HG02763 (cell line): ENCODE measurements around the gene PGBD5.

ENCODE experiments used
- ATAC-seq: cut with Tn5 transposase; IDR thresholded peaks from one replicate; pipeline ENCODE4 v1.9.1; 2021; ENCODE audit warnings: mild to moderate bottlenecking, moderate library complexity; ENCODE audit not compliant: unreplicated experiment

The PGBD5 gene

DNA sequence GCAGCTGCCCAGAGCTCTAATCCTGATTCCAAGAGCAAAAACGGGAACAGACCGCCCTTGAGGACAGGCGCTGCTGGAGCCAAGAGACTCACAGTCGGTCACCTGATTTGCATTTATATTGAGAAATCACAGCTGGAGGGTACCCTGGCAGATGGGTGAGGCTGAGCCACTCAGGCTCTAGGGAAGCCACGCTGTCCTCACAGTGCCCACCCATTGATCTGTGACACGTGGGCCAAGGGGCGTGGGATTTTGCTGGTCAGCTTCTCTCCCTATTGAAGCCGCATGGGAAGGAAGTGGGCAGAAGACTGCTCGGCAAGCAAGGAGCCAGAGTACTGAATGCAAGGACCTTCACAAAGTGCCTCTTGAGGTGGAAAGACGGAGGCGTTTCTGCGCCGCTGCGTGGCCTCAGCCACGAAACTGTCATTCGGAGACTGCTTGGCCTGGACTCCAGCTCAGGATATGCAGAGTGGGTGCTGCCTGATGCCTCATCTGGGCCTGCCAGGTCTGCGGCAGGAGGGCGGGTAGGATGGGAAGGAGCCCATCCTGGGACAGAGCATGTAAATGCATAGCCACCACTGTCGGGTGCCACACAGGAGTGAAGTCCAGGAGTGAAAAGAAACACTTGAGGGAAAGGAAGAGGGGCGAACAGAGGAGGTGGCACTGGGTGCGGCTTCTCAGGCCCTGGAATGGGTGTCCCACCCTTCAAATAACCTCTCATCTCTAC, 139.8 kb downstream of the PGBD5 start:
- ATAC-seq: no peak

GRCh38 chr1:230285351-230285750, 140.8 kb downstream of the PGBD5 start:
- ATAC-seq: no peak

DNA sequence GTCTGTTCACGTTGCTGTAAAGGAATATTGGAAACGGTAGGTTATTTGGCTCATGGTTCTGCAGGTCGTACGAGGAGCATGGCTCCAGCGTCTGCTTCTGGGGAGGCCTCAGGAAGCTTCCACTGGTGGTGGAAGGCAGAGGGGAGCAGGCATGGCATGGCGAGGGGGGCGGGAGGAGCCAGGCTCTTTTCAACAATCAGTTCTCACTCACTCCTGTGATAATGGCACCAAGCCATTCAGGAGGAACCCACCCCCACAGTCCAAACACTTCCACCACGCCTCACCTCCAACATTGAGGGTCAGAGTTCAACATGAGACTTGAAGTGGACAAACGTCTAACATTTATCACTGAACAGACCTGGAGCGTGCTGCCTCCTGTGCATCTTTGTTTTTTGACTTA, 141.2 kb downstream of the PGBD5 start:
- no peak for ATAC-seq

DNA sequence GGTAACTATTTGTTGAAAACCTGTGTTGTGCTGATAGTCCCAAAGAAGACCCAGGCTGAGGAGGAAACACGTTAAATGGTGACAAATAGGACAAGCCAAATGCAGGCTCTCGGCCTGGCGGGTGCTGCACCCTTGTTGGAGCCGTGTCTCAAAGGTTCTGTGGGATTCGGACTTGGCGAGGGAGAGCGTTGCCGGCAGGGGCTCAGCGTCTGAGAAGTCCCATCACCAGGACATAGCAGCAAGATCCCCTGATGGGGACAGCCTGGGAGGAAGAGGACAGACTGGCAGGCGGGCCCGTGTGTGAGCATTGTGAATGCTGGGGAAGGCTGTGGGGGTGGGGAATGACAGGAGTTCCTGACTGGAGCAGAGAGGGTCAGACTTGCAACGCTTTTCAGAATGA, 142.5 kb downstream of the PGBD5 start:
- ATAC-seq: no peak

DNA sequence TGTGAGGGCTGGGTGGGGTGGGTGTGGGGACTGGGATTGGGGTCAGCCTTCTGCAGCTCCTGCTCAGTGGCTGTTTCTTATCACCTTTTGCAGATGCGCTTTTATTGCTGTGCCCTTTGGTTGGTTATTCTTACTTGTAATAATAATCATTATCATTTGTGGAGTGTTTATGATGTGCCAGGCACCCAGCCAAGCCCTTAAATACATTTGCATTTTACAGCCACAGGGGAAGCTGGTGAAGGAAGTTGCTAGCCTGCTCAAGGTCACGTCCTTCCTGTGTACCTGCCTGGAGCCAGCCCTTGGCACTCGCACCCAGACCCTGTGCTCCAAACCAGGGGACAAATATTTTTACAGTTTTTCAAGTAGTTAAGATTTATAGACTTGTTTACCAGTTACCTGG, 144.0 kb downstream of the PGBD5 start:
- ATAC-seq: no peak

- ATAC-seq: no peak
Measured at GRCh38 chr1:230281556-230281955, 144.6 kb downstream of the PGBD5 start.

DNA sequence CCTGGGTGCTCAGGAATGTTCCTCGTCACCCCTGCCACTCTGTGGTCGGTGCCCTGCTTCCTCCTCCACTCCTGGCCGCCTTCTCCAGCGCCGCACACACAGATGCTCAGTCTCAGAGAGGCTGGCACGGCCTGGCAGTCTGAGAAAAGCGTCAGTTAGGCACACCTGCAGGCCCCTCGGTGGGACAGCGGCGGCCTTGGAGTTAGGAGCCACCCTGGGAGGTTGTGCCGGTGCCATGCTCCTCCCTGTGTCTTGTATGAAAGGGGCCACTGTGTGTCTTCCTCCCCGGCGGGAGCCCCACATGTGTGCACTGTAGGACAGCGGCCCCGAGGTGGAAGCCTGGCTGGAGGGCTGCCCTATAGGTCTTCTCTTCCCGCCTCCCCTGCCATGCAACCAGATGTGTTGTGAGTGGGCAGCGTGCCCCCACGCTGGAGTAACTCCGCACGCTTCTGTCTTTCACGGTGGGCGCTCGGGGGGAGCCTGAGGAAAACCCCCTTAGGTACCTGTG, 145.2 kb downstream of the PGBD5 start:
- no peak for ATAC-seq

GRCh38 chr1:230280054-230280795, 145.9 kb downstream of the PGBD5 start:
- no peak for ATAC-seq

GRCh38 chr1:230279583-230279945, 146.6 kb downstream of the PGBD5 start:
- ATAC-seq: no peak

- no peak for ATAC-seq
Measured at GRCh38 chr1:230278871-230279582, 147.1 kb downstream of the PGBD5 start.

GRCh38 chr1:230278376-230278775, 147.8 kb downstream of the PGBD5 start:
- ATAC-seq: no peak

DNA sequence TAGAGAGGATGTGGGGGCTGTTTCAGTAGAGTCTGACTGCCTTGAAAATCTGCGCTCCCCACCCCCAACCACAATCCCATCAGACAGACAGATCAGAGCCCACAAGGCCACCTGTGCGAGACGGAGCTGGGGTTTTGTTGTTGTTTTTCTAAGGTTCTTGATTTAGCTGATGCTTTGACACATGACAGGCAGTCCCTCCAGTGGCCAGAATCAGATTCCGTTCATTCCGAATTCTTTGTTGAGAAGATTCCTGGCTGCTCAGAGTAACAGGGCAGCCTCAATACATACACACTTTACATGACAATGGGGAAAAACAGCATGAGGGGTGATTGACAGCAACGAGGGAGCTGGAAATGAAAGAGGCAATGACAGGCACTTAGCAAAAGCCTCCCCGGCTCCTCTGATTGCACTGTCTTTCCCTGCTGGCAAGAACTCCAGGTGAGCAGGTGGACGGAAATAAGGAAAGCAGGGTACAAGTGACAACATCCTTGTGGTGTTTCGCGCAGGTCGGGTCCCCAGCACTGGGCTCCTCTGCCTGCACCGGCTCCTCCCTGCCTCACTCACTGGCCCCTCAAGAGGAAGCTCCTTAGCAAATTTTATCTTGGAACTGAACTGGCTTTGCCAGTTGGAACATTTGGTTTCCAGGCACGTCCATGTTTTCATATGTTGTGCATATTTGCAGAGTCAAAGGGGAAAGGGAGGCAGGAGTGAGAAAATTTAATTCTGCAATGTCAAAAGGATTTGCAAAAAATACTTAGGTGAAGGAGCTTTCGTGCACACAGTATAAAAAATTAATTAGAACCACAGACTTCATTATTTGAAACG, 148.7 kb downstream of the PGBD5 start:
- ATAC-seq: no peak

- no peak for ATAC-seq
Measured at GRCh38 chr1:230276401-230276800, 149.7 kb downstream of the PGBD5 start.

GRCh38 chr1:230274254-230274653, 151.9 kb downstream of the PGBD5 start:
- no peak for ATAC-seq

- ATAC-seq: no peak
Measured at GRCh38 chr1:230273141-230273710, 152.9 kb downstream of the PGBD5 start.

DNA sequence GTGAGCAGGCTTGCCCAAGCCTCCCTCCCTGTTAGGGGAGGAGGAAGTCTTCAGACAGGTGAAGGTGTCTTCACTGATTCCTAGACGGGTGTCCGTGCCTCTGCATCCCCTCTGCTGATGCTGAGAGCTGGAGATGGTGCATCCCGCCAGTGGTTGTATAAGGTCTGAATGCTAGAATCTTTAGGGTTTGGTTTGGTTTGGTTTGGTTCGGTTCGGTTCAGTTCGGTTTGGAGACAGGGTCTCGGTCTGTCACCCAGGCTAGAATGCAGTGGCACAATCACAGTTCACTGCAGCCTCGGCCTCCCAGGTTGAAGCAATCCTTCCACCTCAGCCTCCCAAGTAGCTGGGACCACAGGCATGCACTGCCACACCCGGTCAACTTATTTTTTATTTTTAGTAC, 153.6 kb downstream of the PGBD5 start:
- no peak for ATAC-seq

DNA sequence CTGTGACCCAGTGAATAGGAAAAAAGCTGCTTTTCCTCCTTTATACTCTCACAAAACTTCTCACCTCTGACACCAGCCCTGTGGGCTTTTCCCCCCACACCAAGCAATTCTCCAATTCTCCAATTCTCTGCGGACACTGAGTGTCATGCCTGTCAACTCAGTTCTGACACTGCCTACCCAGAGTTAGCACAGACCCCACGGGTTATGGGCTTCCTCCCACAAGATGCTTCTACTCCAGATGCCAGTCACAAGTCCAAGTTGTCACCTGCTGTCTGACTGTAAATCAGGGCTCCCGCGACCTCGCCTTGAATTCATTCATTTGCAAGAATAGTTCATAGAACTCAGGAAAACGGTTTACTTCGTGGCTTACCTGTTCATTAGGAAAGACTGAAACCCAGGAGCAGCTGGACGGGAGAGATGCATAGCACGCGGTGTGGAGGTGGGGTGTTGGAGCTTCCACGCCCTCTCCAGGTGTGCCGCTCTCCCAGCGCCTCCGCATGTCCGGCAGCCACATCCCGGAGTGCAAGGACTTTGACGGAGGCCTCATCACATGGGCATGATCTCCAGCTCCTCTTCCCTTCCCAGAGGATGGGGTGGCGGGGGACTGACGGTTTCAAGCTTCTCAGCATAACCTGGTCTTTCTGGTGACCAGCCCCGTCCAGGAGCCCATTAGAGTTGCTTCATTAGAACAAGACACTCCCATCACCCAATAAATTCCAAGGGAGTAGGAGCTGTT, 154.7 kb downstream of the PGBD5 start:
- no peak for ATAC-seq

- peak; percentile 42 for ATAC-seq
Measured at GRCh38 chr1:230270559-230271281, 155.4 kb downstream of the PGBD5 start.

- no peak for ATAC-seq
Measured at GRCh38 chr1:230270185-230270558, 156.0 kb downstream of the PGBD5 start.
